ACC112 (cell line): Measurements from ENCODE around the gene MRGPRD.

Experiments used
- H2AFZ ChIP-seq: fragments of 200-600 bp; sonication (generic); one replicate; pipeline ENCODE4 v1.6.0; 2017; ENCODE audit warnings: antibody characterized with exemption, low read length; ENCODE audit not compliant: unreplicated experiment
- H3K27ac ChIP-seq: fragments of 200-600 bp; sonication (generic); 2 replicates; pipeline ENCODE4 v1.5.1; 2014; ENCODE audit warnings: low read depth, mild to moderate bottlenecking, antibody characterized with exemption, low read length, moderate library complexity
- H3K27me3 ChIP-seq: fragments of 200-600 bp; sonication (generic); 2 replicates; pipeline ENCODE4 v1.6.1; 2014; ENCODE audit warnings: mild to moderate bottlenecking, antibody characterized with exemption, low read length, moderate library complexity, mixed read lengths; ENCODE audit not compliant: insufficient read depth
- H3K36me3 ChIP-seq: fragments of 200-600 bp; sonication (generic); 2 replicates; pipeline ENCODE4 v1.6.1; 2016; ENCODE audit warnings: mild to moderate bottlenecking, antibody characterized with exemption, low read length, moderate library complexity, mixed read lengths; ENCODE audit not compliant: insufficient read depth
- H3K4me1 ChIP-seq: fragments of 200-600 bp; sonication (generic); one replicate; pipeline ENCODE4 v1.6.1; 2016; ENCODE audit warnings: low read length, mixed read lengths; ENCODE audit not compliant: insufficient read depth, unreplicated experiment, control insufficient read depth
- H3K4me3 ChIP-seq: fragments of 200-600 bp; sonication (generic); 2 replicates; pipeline ENCODE4 v1.5.1; 2014; ENCODE audit warnings: mild to moderate bottlenecking, low read depth, low read length
- H3K79me2 ChIP-seq: fragments of 200-600 bp; sonication (generic); one replicate; pipeline ENCODE4 v1.6.0; 2016; ENCODE audit warnings: low read length; ENCODE audit not compliant: control insufficient read depth, unreplicated experiment, insufficient read depth

The MRGPRD gene

DNA sequence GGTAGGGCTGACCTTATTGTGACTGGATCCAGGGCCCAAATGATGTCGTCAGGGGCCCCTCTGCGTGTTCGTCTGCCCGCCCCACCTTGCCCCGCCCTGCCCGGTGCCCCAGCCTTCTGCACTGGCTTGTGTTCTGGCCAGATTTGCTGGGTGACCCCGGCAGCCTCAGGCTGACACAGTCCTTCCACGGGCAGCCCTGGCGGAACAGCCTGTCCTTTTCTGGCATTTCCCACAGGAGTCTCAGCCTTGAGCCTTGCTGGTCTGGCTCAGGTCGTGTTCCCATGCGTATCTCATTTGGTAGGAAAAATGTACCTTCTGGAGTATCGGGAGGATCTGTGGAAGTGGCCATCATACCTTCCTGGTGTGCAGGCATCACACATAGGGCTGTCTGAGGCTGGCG lies 46.1 kb downstream of the MRGPRD start:
- H2AFZ ChIP-seq, result no peak overlapping the region
- H3K4me1 ChIP-seq, result no peaks in the 10 kb centered on the region
- no peaks in the 10 kb centered on the region for H3K27me3 ChIP-seq
- no peak overlapping the region for H3K27ac ChIP-seq
- H3K4me3 ChIP-seq, result no peak overlapping the region
- peaks cover 15% of the 10 kb centered on the region; the same call in 1 of the 2 replicates for H3K36me3 ChIP-seq
- no peaks in the 10 kb centered on the region for H3K79me2 ChIP-seq

DNA sequence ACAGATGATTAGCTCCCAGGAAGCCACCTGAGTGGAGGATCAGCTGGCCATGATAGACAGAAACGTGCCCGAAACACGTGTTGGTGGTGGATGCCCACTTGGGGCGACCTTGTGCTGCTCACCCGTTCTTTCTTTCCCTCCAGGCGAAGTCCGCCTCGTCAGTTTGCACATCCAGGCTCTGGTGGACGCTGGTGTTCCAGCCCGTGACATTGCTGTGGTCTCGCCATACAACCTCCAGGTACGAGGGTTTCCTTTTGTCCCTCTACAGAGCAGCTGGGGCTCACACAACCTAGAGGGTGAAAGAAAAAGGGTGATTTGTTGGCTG lies 46.5 kb downstream of the MRGPRD start:
- Histone ChIP-seq H3K27me3 (no peaks in the 10 kb centered on the region), H2AFZ (no peak overlapping the region), H3K79me2 (no peaks in the 10 kb centered on the region), H3K36me3 (peaks cover 19% of the 10 kb centered on the region; the same call in 1 of the 2 replicates), H3K27ac (no peak overlapping the region), H3K4me3 (no peak overlapping the region), H3K4me1 (no peaks in the 10 kb centered on the region)

DNA sequence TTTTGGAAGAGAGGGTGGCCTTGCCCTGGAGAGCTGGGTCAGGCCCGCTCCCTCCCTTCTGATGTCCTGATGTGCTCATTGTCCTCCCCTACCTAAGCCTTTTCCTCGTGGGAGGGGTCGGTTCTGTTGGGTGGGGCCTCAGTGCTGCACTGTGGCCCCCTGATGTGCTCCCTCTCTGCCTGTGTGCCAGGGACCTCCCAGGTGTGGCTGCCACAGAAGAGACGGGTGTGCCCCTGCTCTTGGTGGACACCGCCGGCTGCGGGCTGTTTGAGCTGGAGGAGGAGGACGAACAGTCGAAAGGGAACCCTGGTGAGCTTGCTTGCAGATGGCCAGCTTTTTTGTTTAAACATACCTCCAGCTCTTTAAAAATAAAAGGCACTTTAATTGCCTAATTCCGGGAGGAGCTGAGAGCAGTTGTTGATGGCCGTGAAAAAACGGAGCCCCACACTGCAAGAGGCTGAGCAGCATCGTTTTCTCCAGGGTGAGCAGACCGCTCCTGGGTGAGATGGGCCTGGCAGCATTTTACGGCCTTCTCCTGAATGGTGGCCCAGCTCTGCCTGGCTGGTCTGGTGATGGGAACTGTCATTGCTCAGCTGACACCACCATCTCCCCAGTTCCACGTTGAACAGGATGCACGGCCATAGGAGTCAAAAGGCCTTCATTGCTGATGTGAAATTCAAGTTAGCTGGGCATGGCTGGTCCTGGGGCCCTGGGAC lies 47.0 kb downstream of the MRGPRD start:
- no peaks in the 10 kb centered on the region for H3K79me2 ChIP-seq
- no peaks in the 10 kb centered on the region for H3K4me1 ChIP-seq
- H3K4me3 ChIP-seq, result no peak overlapping the region
- peaks cover 24% of the 10 kb centered on the region; the same call in 1 of the 2 replicates for H3K36me3 ChIP-seq
- H3K27ac ChIP-seq, result no peak overlapping the region
- H3K27me3 ChIP-seq, result no peaks in the 10 kb centered on the region
- H2AFZ ChIP-seq, result no peak overlapping the region

GRCh38 chr11:68932933-68933577 lies 47.7 kb downstream of the MRGPRD start:
- H3K27me3 ChIP-seq, result no peaks in the 10 kb centered on the region
- no peaks in the 10 kb centered on the region for H3K79me2 ChIP-seq
- H2AFZ ChIP-seq, result no peak overlapping the region
- H3K4me3 ChIP-seq, result no peak overlapping the region
- H3K4me1 ChIP-seq, result no peaks in the 10 kb centered on the region
- peaks cover 24% of the 10 kb centered on the region; the same call in 1 of the 2 replicates for H3K36me3 ChIP-seq
- no peak overlapping the region for H3K27ac ChIP-seq

GRCh38 chr11:68932358-68932757 lies 48.4 kb downstream of the MRGPRD start:
- peaks cover 27% of the 10 kb centered on the region for H3K36me3 ChIP-seq
- no peak overlapping the region for H3K27ac ChIP-seq
- H3K4me3 ChIP-seq, result no peak overlapping the region

DNA sequence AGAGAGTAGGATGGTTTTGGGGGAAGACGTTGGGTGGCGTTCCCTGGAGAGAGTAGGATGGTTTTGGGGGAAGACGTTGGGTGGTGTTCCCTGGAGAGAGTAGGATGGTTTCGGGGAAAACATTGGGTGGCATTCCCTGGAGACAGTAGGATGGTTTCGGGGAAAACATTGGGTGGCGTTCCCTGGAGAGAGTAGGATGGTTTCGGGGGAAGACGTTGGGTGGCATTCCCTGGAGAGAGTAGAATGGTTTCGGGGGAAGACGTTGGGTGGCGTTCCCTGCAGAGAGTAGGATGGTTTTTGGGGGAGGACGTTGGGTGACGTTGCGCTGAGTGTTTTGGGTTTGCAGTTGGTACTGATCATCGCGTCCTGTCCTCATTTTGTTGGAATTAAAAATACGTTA lies 48.9 kb downstream of the MRGPRD start:
- no peaks in the 10 kb centered on the region for H3K4me1 ChIP-seq
- H2AFZ ChIP-seq, result no peak overlapping the region
- no peak overlapping the region for H3K27ac ChIP-seq
- H3K79me2 ChIP-seq, result no peaks in the 10 kb centered on the region
- H3K27me3 ChIP-seq, result no peaks in the 10 kb centered on the region
- H3K4me3 ChIP-seq, result no peak overlapping the region
- peaks cover 26% of the 10 kb centered on the region for H3K36me3 ChIP-seq

More at GRCh38 chr11:68932358-68932757, 48.4 kb downstream of the MRGPRD start:
- no peaks in the 10 kb centered on the region for H3K4me1 ChIP-seq
- no peaks in the 10 kb centered on the region for H3K27me3 ChIP-seq
- H3K79me2 ChIP-seq, result no peaks in the 10 kb centered on the region
- H2AFZ ChIP-seq, result no peak overlapping the region

- H3K36me3 ChIP-seq, result peaks cover 29% of the 10 kb centered on the region
Observed at GRCh38 chr11:68930991-68931855, 49.6 kb downstream of the MRGPRD start.

More at GRCh38 chr11:68930991-68931855, 49.6 kb downstream of the MRGPRD start:
- Histone ChIP-seq H2AFZ (no peak overlapping the region), H3K27me3 (no peaks in the 10 kb centered on the region), H3K27ac (no peak overlapping the region), H3K4me3 (no peak overlapping the region), H3K79me2 (no peaks in the 10 kb centered on the region), H3K4me1 (no peaks in the 10 kb centered on the region)
